HG03342 (cell line): ENCODE measurements around the gene FBXW4.

ENCODE experiments used
- ATAC-seq: cut with Tn5 transposase; IDR thresholded peaks from one replicate; pipeline ENCODE4 v1.9.1; 2021; ENCODE audit warnings: mild to moderate bottlenecking, moderate library complexity; ENCODE audit not compliant: unreplicated experiment

FBXW4 gene, protein sequence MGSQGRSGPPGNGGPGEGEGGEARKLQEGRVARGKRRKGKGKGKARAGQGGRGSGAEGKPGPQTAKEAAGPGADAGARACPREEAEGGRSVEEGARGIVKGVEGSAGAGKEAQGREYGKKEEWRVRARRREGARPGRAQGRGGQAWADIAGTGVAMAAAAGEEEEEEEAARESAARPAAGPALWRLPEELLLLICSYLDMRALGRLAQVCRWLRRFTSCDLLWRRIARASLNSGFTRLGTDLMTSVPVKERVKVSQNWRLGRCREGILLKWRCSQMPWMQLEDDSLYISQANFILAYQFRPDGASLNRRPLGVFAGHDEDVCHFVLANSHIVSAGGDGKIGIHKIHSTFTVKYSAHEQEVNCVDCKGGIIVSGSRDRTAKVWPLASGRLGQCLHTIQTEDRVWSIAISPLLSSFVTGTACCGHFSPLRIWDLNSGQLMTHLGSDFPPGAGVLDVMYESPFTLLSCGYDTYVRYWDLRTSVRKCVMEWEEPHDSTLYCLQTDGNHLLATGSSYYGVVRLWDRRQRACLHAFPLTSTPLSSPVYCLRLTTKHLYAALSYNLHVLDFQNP

DNA sequence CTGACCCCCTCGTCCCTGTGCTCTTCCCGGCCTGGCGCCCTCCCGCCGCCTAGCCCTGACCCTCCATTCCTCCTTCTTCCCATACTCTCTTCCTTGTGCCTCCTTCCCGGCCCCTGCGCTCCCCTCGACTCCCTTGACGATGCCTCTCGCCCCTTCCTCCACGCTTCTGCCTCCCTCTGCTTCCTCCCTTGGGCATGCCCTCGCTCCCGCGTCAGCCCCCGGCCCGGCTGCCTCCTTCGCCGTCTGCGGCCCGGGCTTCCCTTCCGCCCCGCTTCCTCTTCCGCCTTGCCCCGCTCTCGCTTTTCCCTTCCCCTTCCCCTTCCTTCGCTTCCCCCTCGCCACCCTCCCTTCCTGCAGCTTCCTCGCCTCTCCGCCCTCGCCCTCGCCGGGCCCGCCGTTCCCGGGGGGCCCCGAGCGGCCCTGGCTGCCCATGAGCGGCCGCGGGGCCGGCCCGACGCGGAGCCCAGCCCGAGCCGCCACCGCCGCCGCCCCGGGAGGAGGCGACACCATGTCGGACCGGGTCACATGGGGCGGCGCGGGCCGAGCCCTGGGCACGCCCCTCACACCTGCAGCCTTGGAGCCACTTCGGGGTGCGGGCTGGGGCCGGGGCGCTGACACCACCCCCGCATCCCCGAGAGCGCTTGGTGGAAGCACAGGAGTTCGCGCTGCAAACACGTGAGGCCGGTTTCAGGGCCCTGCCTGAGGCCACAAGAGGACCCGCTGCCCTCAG is at the start of gene FBXW4:
Gene FBXW4 (minus strand): TSS at position 497 of the 730 bp plus-strand sequence. CDS start 65 bp downstream, at position 432.
- peak; percentile 68 for ATAC-seq

DNA sequence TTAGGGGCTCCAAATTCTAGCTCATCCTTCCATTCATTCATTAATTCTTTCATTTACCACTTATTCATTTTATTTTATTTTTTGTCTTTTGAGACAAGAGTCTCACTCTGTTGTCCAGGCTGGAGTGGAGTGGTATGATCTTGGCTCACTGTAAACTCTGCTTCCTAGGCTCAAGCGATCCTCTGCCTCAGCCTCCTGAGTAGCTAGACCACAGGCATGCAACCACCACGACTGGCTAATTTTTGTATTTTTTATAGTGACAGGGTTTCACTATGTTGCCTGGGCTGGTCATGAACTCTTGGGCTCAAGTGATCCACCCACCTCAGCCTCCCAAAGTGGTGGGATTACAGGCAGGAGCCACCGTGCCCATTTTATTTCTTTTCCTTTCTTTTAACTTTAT is 49.3 kb upstream of the FBXW4 start:
- no peak for ATAC-seq

DNA sequence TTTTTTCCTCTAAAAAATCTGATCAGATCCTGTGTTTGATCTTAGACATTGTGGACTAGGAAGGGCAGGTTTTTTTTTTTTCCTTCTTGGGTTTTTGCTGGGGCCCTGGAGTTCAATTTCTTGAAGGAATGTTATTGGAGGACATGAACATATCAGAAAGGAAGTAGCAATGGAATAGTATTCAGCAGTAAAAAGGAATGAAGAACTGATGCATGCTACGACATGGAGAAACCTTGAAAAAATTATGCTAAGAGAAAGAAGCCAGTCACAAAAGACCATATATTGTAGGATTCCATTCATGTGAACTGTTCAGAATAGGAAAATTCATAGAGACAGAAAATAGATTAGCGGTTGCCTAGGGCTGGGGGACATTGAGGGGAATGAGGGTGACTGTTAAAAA is 47.0 kb upstream of the FBXW4 start:
- no peak for ATAC-seq

DNA sequence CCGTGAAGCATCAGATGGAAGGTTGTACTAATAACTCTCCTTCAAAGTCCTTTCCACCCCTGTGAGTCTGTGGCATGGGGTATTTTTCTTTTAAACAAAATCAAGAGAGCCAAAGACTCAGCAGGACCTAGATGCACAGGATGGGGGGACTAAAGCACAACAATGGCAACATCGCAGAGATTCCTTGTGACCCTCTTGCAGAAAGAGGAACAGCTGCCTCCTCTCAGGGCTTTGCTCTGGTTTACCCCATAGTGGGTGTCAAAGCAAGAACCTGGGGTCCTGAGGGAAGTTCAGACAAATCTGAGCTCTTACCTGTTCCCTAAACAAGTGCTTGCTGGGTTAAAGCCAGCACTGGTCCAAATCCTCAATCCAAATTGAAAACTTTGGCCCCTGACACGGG is 41.7 kb upstream of the FBXW4 start:
- no peak for ATAC-seq

DNA sequence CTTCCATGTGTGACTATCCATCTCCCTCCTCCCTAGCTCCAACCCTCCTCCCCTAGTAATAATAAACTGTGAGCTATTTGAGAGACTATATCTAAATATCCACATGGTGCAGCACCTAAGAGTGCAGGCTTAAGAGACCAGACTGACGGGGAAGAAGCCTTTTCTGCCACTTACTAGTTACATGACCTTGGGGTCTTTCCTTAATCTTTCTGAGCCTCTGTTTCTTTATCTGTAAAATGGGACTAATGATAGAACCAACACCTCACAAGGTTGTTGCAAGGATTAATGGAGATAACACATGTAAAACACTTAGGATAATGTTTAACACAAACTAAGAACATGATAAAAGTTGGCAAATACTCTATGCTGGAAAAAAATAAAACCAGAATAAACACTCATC is 37.1 kb upstream of the FBXW4 start:
- no peak for ATAC-seq

DNA sequence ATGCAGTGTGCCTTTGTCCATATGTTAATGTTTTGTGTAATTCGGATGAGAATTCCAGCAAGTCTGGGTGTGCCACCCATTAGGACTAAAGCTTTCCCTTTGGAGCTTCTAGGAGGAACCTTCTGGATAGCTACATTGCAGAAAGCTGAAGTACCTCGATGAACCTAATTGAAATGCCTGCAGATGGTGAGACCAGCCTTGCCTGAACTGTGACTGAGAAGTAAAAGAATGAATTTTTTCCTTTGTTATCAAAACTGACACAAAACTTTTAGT is 31.1 kb upstream of the FBXW4 start:
- ATAC-seq: no peak

DNA sequence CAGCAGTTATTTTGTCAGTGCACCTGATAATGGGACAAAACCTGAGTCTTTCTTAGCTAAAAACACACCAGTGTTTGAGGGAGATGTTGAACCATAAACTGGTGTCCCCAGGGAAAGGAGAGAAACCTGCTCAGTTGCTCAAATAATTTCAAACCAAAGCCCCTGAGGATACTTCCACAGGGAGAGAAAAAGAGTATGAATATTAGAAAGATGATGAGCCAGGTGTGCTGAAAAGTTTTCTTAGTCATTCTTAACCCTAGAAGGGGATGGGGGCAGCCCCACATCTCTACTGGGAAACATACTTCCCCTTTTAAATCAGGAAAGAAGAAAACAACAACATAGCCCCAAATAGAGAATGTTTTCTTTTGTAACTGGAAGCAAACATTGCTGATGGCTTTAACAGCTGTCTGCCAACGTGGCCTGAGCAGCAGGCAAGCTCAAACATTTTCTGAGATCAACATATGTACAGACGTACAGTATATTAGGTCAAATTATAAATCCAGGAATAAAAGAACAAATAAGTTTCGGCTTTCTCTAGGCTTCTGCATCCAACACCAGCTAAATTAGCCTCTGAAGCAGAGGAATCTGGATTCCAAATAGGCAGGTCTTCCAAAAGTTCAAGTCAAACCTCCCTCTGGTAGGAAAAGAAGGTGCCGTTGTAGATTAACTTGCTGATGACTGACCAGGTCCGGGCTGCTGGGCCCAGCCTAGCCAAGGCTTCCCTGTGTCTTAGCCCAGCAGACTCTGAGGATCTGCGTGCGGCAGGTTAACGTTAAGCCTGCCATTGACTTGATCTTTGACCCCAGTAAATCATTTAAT is 30.5 kb upstream of the FBXW4 start:
- ATAC-seq: no peak

DNA sequence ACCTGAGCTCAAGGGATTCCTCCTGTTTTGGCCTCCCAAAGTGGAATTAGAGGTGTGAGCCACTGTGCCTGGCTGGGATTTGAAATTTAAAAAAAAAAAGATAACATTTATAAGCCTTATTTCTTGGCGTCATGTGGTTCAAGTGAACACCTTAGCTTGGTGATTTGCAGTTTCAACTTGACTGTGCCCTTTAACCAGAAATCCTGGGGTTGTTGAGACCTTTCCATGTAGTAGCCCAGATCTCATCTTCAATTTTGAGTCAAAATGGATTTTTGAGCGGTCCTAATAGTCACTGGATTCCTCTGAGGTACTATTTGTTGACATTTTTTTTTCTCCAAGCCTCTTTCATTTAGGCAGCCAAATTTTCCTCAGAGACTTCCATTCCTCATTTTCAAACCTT is 29.5 kb upstream of the FBXW4 start:
- no peak for ATAC-seq

DNA sequence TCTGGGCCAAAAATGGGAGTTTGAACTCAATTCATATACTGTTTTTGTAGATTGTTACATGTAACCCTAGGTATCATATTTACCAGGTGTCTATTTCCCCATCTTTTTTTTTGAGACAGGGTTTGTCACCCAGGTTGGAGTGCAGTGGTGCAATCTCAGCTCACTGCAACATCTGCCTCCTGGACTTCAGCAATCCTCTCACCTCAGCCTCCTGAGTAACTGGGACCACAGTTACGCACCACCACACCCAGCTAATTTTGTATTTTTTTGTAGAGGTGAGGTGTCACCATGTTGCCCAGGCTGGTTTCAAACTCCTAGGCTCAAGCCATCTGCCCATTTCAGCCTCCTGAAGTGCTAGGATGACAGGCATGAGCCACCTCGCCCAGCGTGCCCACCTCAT is 28.2 kb upstream of the FBXW4 start:
- ATAC-seq: no peak

DNA sequence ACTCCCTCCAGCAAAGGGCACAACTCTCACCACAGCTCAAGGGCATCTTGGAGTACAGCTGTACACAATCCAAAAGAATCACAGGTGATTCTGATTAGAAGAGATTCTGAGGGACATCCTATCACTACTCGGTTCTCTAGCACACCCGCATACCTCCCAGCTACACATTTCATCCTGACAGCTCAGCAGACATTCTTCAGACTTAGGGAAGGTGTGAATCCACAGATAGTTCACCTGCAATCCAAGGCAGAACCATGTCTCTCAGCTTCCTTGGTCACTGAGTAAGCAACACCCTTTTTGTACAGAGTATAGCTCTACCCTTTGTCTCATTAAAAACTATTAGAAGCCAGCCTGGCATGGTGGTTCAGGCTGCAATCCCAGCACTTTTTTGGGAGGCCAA is 26.8 kb upstream of the FBXW4 start:
- ATAC-seq: no peak

DNA sequence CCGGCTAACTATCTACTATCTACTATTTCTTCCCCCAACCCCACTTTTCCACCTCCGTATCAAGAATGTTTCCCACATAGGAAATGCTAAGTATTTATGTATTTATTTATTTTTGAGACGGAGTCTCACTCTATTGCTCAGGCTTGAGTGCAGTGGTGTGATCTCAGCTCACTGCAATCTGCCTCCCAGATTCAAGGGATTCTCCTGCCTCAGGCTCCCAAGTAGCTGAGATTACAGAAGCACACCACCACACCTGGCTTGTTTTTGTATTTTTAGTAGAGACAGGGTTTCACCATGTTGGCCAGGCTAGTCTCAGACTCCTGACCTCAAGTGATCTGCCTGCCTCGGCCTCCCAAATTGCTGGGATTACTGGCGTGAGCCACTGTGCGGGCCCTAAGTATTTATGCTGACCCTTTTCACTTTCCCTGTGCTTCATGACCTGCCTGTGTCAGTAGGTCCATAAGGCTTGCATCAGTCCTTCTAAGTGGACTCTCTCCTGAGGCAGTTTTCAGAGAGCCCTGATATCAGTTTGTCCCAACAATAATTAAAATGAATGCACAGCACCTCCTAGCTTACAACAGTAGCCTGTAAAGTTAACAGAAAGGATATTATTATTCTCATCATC is 25.7 kb upstream of the FBXW4 start:
- no peak for ATAC-seq

DNA sequence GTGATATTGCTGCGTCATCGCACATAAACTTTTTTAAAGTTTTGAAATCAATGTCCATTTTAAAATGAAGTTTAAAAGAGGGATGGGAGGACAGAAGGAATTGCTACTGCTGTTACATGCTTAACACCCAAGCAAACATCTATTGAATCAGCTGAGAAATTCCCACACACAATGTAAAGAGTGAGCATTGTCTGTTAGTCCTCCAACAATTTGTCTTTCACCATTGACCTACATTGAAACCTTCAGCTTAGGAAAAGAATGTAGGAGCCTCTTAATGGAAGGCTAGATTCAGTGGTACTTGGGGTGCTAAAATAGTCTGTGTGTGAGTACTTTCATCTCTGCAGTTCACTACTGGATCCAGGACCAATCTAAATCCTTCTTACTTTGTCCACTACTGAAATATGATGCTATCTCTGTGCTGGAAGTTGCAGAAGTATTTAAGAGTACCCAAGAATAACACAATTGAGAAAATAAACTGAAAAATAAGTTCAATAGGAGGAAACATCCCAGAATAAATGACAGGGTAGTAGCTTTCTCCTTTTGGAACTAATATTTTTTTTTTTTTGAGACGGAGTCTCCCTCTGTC is 23.8 kb upstream of the FBXW4 start:
- no peak for ATAC-seq

DNA sequence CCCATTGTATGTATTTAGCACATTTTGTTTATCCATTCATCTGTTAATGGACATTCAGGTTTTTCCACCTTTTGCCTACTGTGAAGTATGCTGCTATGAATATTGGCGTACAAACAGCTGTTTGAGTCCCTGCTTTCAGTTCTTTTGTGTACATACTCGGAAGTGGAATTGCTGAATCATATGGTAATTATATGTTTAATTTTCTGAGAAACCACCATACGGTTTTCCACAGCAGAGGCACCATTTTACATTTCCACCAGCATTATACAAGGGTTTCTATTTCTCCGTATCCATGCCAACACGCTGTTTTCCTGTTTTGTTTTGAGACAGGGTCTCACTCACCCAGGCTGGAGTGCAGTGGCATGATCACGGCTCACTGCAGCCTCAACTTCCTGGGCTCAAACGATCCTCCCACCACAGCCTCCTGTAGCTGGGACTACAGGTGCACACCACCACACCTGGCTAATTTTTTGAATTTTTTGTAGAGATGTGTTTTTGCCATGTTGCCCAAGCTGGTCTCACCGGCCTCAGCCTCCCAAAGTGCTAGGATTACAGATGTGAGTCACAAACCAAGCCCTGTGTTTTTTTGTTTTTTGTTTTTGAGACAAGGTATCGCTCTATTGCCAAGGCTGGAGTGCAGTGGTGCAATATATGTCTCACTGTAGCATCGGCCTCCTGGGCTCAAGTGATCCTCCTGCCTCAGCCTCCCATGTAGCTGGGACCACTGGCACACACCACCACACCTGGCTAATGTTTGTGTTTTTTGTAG is 22.1 kb upstream of the FBXW4 start:
- no peak for ATAC-seq

DNA sequence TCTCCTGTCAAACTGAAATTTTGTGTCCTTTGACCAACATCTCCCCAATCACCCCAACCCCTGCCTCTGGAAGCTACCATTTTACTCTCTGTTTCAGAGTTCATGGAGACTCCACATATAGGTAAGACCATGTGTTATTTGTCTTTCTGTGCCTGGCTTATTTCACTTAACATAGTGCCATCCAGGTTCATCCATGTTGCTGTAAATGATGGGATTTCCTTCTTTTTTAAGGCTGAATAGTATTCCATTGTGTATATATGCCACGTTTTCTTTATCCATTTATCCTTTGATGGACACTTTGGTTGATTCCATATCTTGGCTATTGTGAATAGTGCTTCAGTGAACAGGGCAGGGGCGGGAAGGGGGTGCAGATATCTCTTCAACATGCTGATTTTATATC is 18.0 kb upstream of the FBXW4 start:
- no peak for ATAC-seq

DNA sequence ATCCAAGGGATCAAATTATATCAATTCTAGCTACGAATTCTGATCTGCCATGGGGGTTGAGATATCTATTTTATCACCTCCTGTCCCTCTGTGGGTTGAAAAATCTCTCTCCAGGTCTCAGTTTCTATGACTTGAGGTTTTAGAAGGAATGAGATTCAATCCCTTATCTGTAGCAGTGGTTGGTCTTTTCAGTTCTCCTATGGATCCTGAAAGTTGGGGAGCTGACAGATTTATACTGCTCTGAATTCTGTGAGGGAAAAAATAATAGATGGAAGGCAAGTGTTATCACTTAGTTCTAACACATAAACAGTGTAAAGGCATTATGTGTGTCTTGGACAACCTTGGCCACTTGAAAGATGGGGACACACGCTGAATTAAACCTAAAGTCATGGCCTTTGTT is 15.8 kb upstream of the FBXW4 start:
- ATAC-seq: no peak

DNA sequence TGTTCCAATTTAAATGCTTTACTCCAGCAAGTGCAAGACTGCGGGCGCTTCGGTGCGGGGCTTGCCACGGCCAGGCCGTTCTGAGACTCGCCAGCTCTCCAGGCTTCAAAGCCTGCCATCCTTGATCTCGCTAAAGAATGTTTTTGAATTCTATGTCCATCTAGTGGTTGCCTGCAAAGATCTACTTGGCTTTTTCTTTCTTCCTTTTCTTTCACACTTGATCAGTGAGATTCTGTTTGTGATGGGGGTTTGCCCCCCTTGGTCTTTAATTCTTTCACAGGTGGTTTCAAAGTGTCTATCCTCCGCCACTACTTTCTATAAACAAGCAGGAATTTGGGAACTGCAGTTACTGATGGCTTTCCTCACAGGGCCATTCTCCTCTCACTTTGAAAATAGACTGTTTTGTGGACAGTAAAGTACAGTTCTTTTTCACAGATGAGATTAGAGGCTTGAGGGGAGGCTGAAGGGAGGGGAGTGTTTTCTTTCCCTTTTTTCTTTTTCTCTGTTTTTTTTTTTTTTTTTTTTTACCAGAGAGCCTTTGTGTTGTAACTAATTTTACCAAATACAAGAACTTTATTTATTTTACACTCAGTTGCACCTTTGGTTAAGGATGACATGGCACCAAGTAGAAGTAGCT is 15.2 kb upstream of the FBXW4 start:
- ATAC-seq: no peak

DNA sequence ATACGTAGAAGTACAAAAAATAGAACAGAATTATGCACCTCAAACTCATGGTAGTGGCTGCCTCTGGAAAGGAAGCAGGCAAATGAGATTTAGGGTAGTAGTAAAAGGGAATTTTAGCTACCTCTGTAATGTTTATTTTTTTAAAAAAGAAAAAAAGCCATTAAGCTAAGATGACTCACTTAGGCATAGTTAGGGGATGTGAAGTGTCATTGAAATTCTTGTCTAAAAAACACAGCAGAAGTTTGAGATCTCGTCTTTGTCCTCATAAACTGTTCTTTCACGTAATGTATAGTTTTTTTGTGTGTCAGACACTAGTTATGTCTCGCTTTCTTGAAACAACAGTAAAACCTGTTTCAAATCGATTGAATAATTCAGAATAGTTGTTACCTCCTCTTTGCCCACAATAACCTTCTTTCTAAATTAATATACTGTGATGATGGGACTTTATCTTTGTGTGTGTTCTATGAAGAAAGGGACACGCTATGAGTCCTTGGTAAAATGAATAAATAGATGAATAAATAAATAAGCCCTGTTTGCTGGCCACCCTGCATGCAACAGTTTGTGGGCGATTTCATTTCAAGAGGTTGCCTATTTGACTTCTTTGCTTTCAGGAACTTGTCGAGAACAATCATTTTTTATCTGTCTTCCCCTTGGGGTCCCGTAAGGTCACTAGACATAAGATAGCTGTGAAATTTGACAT is 14.5 kb upstream of the FBXW4 start:
- ATAC-seq: no peak

DNA sequence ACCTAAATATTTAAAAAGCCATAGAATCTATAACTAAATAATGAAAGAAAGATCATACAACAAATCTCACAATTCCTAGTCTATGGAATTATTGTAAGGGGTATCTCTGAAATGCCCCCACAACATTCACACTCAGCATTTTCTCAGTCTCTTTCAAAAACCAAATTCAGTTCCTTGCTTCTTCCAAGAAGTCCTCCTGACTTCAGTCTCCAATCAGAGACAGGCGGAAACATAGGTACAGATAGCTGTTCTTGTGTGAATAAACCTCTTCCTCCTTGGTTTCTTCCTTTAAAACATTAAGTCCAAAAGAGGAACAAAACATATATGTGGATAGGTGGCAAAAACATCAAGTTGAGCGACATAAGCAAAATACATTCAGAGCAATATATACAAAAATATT is 13.9 kb upstream of the FBXW4 start:
- no peak for ATAC-seq

DNA sequence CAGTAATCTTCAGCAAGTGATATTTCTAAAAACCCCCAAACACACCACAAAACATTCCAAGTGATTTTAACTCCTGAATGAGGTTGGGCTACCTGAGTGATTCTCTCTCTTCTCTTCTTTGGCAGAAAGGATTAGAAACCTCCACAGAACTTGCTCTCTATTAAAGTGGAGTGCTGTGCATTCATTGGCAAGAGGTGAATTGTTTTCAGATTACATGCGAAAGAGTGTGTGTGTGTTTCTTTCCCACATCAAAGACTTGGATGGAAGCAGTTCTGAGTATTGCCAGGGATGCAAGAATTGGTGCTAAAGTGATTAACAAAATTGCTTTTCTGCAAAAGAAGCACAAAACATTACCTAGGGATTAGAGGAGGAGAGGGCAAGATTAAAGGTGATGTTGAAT is 13.1 kb upstream of the FBXW4 start:
- no peak for ATAC-seq
